Measurements from ENCODE around the gene PODXL2.

The PODXL2 gene

GRCh38 chr3:127718916-127719290, 89.9 kb downstream of the PODXL2 start:
- Histone ChIP-seq H3K27me3 (ENCODE audit: control insufficient read depth in 5 of 5, insufficient read depth in 4 of 5, low read length in 5 of 5) (no peaks in the 10 kb centered on the region), H3K36me3 (ENCODE audit: control insufficient read depth in 5 of 5, insufficient read depth in 5 of 5, low read length in 5 of 5) (peaks cover 0 to 77% (median 58%) of the 10 kb centered on the region in 5 donors), H3K9ac (ENCODE audit: low read length in 5 of 5) (no peak overlapping the region), H3K27ac (ENCODE audit: low read depth, low read length) (peak overlapping the region; percentile 65), H3K4me3 (ENCODE audit: low read depth in 1 of 5, low read length in 5 of 5) (no peak overlapping the region), H3K9me3 (ENCODE audit: control insufficient read depth in 5 of 5, low read length in 5 of 5) (no peaks in the 10 kb centered on the region), H3K4me1 (ENCODE audit: control insufficient read depth in 5 of 5, insufficient read depth in 5 of 5, low read length in 5 of 5) (peaks cover 12 to 84% (median 79%) of the 10 kb centered on the region in 5 donors)

GRCh38 chr3:127719369-127719768, 90.4 kb downstream of the PODXL2 start:
- Histone ChIP-seq H3K4me3 (ENCODE audit: low read depth in 1 of 5, low read length in 5 of 5) (no peak overlapping the region), H3K27me3 (ENCODE audit: control insufficient read depth in 5 of 5, insufficient read depth in 4 of 5, low read length in 5 of 5) (no peaks in the 10 kb centered on the region), H3K36me3 (ENCODE audit: control insufficient read depth in 5 of 5, insufficient read depth in 5 of 5, low read length in 5 of 5) (peaks cover 0 to 75% (median 54%) of the 10 kb centered on the region in 5 donors), H3K4me1 (ENCODE audit: control insufficient read depth in 5 of 5, insufficient read depth in 5 of 5, low read length in 5 of 5) (peaks cover 12 to 83% (median 75%) of the 10 kb centered on the region in 5 donors), H3K9me3 (ENCODE audit: control insufficient read depth in 5 of 5, low read length in 5 of 5) (no peaks in the 10 kb centered on the region), H3K27ac (ENCODE audit: low read depth, low read length) (peak overlapping the region; percentile 65), H3K9ac (ENCODE audit: low read length in 5 of 5) (no peak overlapping the region)

- Histone ChIP-seq H3K4me1 (ENCODE audit: control insufficient read depth in 5 of 5, insufficient read depth in 5 of 5, low read length in 5 of 5) (peaks cover 8 to 83% (median 66%) of the 10 kb centered on the region in 5 donors), H3K9ac (ENCODE audit: low read length in 5 of 5) (no peak overlapping the region), H3K4me3 (ENCODE audit: low read depth in 1 of 5, low read length in 5 of 5) (no peak overlapping the region), H3K36me3 (ENCODE audit: control insufficient read depth in 5 of 5, insufficient read depth in 5 of 5, low read length in 5 of 5) (peaks cover 0 to 76% (median 49%) of the 10 kb centered on the region in 5 donors), H3K27me3 (ENCODE audit: control insufficient read depth in 5 of 5, insufficient read depth in 4 of 5, low read length in 5 of 5) (no peaks in the 10 kb centered on the region), H3K9me3 (ENCODE audit: control insufficient read depth in 5 of 5, low read length in 5 of 5) (no peaks in the 10 kb centered on the region), H3K27ac (ENCODE audit: low read depth, low read length) (peak overlapping the region; percentile 65)
These were observed 91.3 kb downstream of the PODXL2 start for GRCh38 chr3:127720161-127720823.

GRCh38 chr3:127720985-127721935, 92.3 kb downstream of the PODXL2 start:
- H3K4me3 ChIP-seq (ENCODE audit: low read depth in 1 of 5, low read length in 5 of 5), result no peak overlapping the region
- peaks cover 8 to 80% (median 56%) of the 10 kb centered on the region in 5 donors for H3K4me1 ChIP-seq (ENCODE audit: control insufficient read depth in 5 of 5, insufficient read depth in 5 of 5, low read length in 5 of 5)
- H3K27ac ChIP-seq (ENCODE audit: low read depth, low read length), result peak overlapping the region; percentile 79
- H3K9ac ChIP-seq (ENCODE audit: low read length in 5 of 5), result no peak overlapping the region
- no peaks in the 10 kb centered on the region for H3K9me3 ChIP-seq (ENCODE audit: control insufficient read depth in 5 of 5, low read length in 5 of 5)
- no peaks in the 10 kb centered on the region for H3K27me3 ChIP-seq (ENCODE audit: control insufficient read depth in 5 of 5, insufficient read depth in 4 of 5, low read length in 5 of 5)
- peaks cover 0 to 66% (median 41%) of the 10 kb centered on the region in 5 donors for H3K36me3 ChIP-seq (ENCODE audit: control insufficient read depth in 5 of 5, insufficient read depth in 5 of 5, low read length in 5 of 5)

GRCh38 chr3:127722091-127722784, 93.3 kb downstream of the PODXL2 start:
- H3K27me3 ChIP-seq (ENCODE audit: control insufficient read depth in 5 of 5, insufficient read depth in 4 of 5, low read length in 5 of 5), result no peaks in the 10 kb centered on the region
- H3K4me1 ChIP-seq (ENCODE audit: control insufficient read depth in 5 of 5, insufficient read depth in 5 of 5, low read length in 5 of 5), result peaks cover 6 to 77% (median 46%) of the 10 kb centered on the region in 5 donors
- no peak overlapping the region for H3K4me3 ChIP-seq (ENCODE audit: low read depth in 1 of 5, low read length in 5 of 5)
- H3K36me3 ChIP-seq (ENCODE audit: control insufficient read depth in 5 of 5, insufficient read depth in 5 of 5, low read length in 5 of 5), result peaks cover 2 to 58% (median 32%) of the 10 kb centered on the region in 5 donors
- H3K27ac ChIP-seq (ENCODE audit: low read depth, low read length), result peak overlapping the region; percentile 79
- H3K9me3 ChIP-seq (ENCODE audit: control insufficient read depth in 5 of 5, low read length in 5 of 5), result no peaks in the 10 kb centered on the region
- peak overlapping the region in 1 of 5 donors; percentile 26 for H3K9ac ChIP-seq (ENCODE audit: low read length in 5 of 5)

All from subcutaneous abdominal adipose tissue (tissue), 5 donors.